Panc1 (cell line): Measurements from ENCODE around the gene MRPL9.

Experiments used
- SIN3A ChIP-seq: IDR thresholded peaks from 2 replicates; pipeline ENCODE4 v1.6.1; 2012; ENCODE audit warnings: low read depth, mild to moderate bottlenecking, low read length, moderate library complexity, borderline replicate concordance; ENCODE audit not compliant: insufficient read depth
- TF ChIP-seq, protein P1 (sequence below), 2 experiments: IDR thresholded peaks; 2 replicates each; pipeline ENCODE4 v1.6.1; 2011 to 2012; ENCODE audit warnings: low read depth in 2 of 2, control low read depth in 1 of 2, low read length in 1 of 2, mild to moderate bottlenecking in 1 of 2, moderate library complexity in 1 of 2; ENCODE audit not compliant: insufficient read depth in 1 of 2
- TF ChIP-seq, protein P2 (sequence below): fragments of 450-650 bp; IDR thresholded peaks from 2 replicates; pipeline ENCODE4 v1.5.1; 2017; ENCODE audit warnings: mild to moderate bottlenecking

DNA sequence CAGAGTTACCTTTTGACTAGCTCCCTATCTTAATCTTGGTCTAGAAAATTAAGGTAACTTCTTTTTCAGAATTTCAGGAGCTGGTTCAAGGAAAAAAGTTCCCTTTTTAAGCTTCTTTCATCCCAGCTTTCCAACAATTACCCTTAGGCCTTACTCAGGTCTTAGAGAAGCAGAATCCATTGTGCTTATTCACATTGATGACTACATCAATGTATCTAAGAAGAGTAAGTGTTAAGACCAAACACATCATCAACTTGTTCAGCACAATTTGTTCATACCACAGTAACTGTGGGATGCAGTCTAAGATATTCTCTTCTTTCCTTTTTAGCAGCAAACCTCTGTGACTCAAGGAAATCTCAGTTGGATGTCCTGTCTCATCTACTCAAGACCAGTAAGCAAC is 4.1 kb downstream of the MRPL9 start:
- TF ChIP-seq, protein P1, sequence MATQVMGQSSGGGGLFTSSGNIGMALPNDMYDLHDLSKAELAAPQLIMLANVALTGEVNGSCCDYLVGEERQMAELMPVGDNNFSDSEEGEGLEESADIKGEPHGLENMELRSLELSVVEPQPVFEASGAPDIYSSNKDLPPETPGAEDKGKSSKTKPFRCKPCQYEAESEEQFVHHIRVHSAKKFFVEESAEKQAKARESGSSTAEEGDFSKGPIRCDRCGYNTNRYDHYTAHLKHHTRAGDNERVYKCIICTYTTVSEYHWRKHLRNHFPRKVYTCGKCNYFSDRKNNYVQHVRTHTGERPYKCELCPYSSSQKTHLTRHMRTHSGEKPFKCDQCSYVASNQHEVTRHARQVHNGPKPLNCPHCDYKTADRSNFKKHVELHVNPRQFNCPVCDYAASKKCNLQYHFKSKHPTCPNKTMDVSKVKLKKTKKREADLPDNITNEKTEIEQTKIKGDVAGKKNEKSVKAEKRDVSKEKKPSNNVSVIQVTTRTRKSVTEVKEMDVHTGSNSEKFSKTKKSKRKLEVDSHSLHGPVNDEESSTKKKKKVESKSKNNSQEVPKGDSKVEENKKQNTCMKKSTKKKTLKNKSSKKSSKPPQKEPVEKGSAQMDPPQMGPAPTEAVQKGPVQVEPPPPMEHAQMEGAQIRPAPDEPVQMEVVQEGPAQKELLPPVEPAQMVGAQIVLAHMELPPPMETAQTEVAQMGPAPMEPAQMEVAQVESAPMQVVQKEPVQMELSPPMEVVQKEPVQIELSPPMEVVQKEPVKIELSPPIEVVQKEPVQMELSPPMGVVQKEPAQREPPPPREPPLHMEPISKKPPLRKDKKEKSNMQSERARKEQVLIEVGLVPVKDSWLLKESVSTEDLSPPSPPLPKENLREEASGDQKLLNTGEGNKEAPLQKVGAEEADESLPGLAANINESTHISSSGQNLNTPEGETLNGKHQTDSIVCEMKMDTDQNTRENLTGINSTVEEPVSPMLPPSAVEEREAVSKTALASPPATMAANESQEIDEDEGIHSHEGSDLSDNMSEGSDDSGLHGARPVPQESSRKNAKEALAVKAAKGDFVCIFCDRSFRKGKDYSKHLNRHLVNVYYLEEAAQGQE (IDR thresholded peaks at IDR 0.05; ENCODE audit: insufficient read depth in 1 of 2, low read depth in 2 of 2, low read length in 1 of 2): no peak
- no peak for TF ChIP-seq SIN3A
- TF ChIP-seq, protein P2, sequence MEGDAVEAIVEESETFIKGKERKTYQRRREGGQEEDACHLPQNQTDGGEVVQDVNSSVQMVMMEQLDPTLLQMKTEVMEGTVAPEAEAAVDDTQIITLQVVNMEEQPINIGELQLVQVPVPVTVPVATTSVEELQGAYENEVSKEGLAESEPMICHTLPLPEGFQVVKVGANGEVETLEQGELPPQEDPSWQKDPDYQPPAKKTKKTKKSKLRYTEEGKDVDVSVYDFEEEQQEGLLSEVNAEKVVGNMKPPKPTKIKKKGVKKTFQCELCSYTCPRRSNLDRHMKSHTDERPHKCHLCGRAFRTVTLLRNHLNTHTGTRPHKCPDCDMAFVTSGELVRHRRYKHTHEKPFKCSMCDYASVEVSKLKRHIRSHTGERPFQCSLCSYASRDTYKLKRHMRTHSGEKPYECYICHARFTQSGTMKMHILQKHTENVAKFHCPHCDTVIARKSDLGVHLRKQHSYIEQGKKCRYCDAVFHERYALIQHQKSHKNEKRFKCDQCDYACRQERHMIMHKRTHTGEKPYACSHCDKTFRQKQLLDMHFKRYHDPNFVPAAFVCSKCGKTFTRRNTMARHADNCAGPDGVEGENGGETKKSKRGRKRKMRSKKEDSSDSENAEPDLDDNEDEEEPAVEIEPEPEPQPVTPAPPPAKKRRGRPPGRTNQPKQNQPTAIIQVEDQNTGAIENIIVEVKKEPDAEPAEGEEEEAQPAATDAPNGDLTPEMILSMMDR: no peak
